IMR-90 (cell line): ENCODE results near the gene MAB21L4. TPM values are rescaled to one million over a fixed set of nuclear protein-coding genes. Genes with fewer than 3 reads are reported as not detected.

Source experiments
- ATAC-seq: fragments of 200-7000 bp; cut with Tn5 transposase; 2 replicates; pipeline ENCODE4 v1.9.1; 2020; ENCODE audit warnings: low read depth, mild to moderate bottlenecking, moderate library complexity
- BruUV-seq: library from RNA; stranded (reverse); fragments of 400-500 nt; replicated peaks from 2 replicates; lab custom pipeline; 2021; lab: Mats Ljungman, UMichigan
- CTCF ChIA-PET: fragments of 300-600 bp; formaldehyde crosslinking; extraction: SDS; loops from one replicate; lab custom pipeline; 2021; ENCODE audit warnings: antibody characterized with exemption; lab: Yijun Ruan, JAX
- POLR2A ChIA-PET: fragments of 300-600 bp; sonication (Branson Sonifier 250); formaldehyde crosslinking; loops from one replicate; lab custom pipeline; 2022; ENCODE audit warnings: antibody characterized with exemption; ENCODE audit not compliant: unreplicated experiment; lab: Charles Lee
- DNase-seq: peaks from one replicate; pipeline ENCODE4 v3.0.0; 2013
- H2AFZ ChIP-seq: replicated peaks from 2 replicates; pipeline ENCODE3; 2013; ENCODE audit warnings: low read length, mild to moderate bottlenecking; ENCODE audit not compliant: poor library complexity
- H2AK5ac ChIP-seq: 2 replicates; pipeline ENCODE4 v1.6.1; 2013; ENCODE audit warnings: low read depth, low read length, inconsistent platforms
- H2AK9ac ChIP-seq: replicated peaks from 2 replicates; pipeline ENCODE3; 2013; ENCODE audit warnings: mild to moderate bottlenecking, low read depth, low read length, moderate library complexity; ENCODE audit not compliant: poor library complexity
- H2BK120ac ChIP-seq: 2 replicates; pipeline ENCODE4 v1.6.1; 2013; ENCODE audit warnings: low read depth, low read length, inconsistent platforms
- H2BK15ac ChIP-seq: 3 replicates; pipeline ENCODE4 v1.6.1; 2013; ENCODE audit warnings: low read depth, low read length, inconsistent platforms
- H2BK20ac ChIP-seq: 2 replicates; pipeline ENCODE4 v1.6.1; 2013; ENCODE audit warnings: low read depth, mild to moderate bottlenecking, inconsistent platforms, low read length, moderate library complexity
- H2BK5ac ChIP-seq: 2 replicates; pipeline ENCODE4 v1.6.1; 2013; ENCODE audit warnings: mild to moderate bottlenecking, low read depth, low read length, inconsistent platforms; ENCODE audit not compliant: poor library complexity, severe bottlenecking
- H3K14ac ChIP-seq: replicated peaks from 2 replicates; pipeline ENCODE4 v1.6.1; 2013; ENCODE audit warnings: low read depth, low read length, inconsistent platforms
- H3K18ac ChIP-seq: 2 replicates; pipeline ENCODE4 v1.6.1; 2013; ENCODE audit warnings: low read depth, low read length, control low read depth
- H3K23ac ChIP-seq: 2 replicates; pipeline ENCODE4 v1.6.1; 2013; ENCODE audit warnings: low read depth, low read length, inconsistent platforms
- H3K27ac ChIP-seq: 2 replicates; pipeline ENCODE4 v1.5.1; 2013; ENCODE audit warnings: mild to moderate bottlenecking, control low read depth, low read length; ENCODE audit not compliant: insufficient read depth
- H3K27me3 ChIP-seq: 2 replicates; pipeline ENCODE4 v1.6.1; 2013; ENCODE audit warnings: low read length; ENCODE audit not compliant: control insufficient read depth, insufficient read depth
- H3K36me3 ChIP-seq: 2 replicates; pipeline ENCODE4 v1.6.1; 2013; ENCODE audit warnings: low read length, mixed read lengths; ENCODE audit not compliant: control insufficient read depth, insufficient read depth
- H3K4ac ChIP-seq: 2 replicates; pipeline ENCODE4 v1.6.1; 2013; ENCODE audit warnings: low read depth, low read length, inconsistent platforms
- H3K4me1 ChIP-seq: 2 replicates; pipeline ENCODE4 v1.6.1; 2013; ENCODE audit warnings: low read length, mixed read lengths; ENCODE audit not compliant: control insufficient read depth, insufficient read depth
- H3K4me2 ChIP-seq: 2 replicates; pipeline ENCODE4 v1.6.1; 2013; ENCODE audit warnings: low read depth, mild to moderate bottlenecking, control low read depth, low read length, moderate library complexity
- H3K4me3 ChIP-seq: 2 replicates; pipeline ENCODE4 v1.5.1; 2013; ENCODE audit warnings: low read depth, mild to moderate bottlenecking, control low read depth, low read length, moderate library complexity; ENCODE audit not compliant: insufficient read depth
- H3K56ac ChIP-seq: 2 replicates; pipeline ENCODE4 v1.6.1; 2013; ENCODE audit warnings: low read length, inconsistent platforms; ENCODE audit not compliant: insufficient read depth; ENCODE audit errors: extremely low read depth
- H3K79me1 ChIP-seq, 2 experiments: 2 replicates each; pipeline ENCODE4 v1.6.1; 2013; ENCODE audit warnings: low read length in 2 of 2, inconsistent platforms in 1 of 2, low read depth in 1 of 2
- H3K9ac ChIP-seq: 2 replicates; pipeline ENCODE4 v1.6.1; 2013; ENCODE audit warnings: low read depth, low read length, control low read depth
- H3K9me1 ChIP-seq: 2 replicates; pipeline ENCODE4 v1.6.1; 2013; ENCODE audit warnings: low read length, inconsistent platforms; ENCODE audit not compliant: insufficient read depth
- H3K9me3 ChIP-seq: 2 replicates; pipeline ENCODE4 v1.6.1; 2013; ENCODE audit warnings: low read length; ENCODE audit not compliant: control insufficient read depth, insufficient read depth
- H4K20me1 ChIP-seq: 2 replicates; pipeline ENCODE4 v1.6.1; 2013; ENCODE audit warnings: low read length, inconsistent platforms; ENCODE audit not compliant: insufficient read depth
- H4K5ac ChIP-seq: 2 replicates; pipeline ENCODE4 v1.6.1; 2013; ENCODE audit warnings: mild to moderate bottlenecking, low read depth, low read length, control low read depth
- H4K8ac ChIP-seq, 2 experiments: 2 replicates each; pipeline ENCODE4 v1.6.1; 2013; ENCODE audit warnings: low read depth in 2 of 2, low read length in 2 of 2, control low read depth in 1 of 2, inconsistent platforms in 1 of 2
- H4K91ac ChIP-seq: 2 replicates; pipeline ENCODE4 v1.6.1; 2013; ENCODE audit warnings: low read depth, low read length, inconsistent platforms; ENCODE audit not compliant: insufficient read depth
- BHLHE40 ChIP-seq: fragments of 150-350 bp; IDR thresholded peaks from 2 replicates; pipeline ENCODE4 v1.6.1; 2016; ENCODE audit warnings: mild to moderate bottlenecking, low read depth, low read length
- CEBPB ChIP-seq: IDR thresholded peaks from 2 replicates; pipeline ENCODE4 v1.6.1; 2012; ENCODE audit warnings: low read depth, low read length, improper control_type of control experiment
- POLR2A ChIP-seq: IDR thresholded peaks from 2 replicates; pipeline ENCODE4 v1.6.1; 2012; ENCODE audit warnings: mild to moderate bottlenecking, low read depth, low read length
- RFX5 ChIP-seq: IDR thresholded peaks from 2 replicates; pipeline ENCODE4 v1.8.0; 2012; ENCODE audit warnings: low read depth, mild to moderate bottlenecking, low read length, moderate library complexity
- SMC3 ChIP-seq: fragments of 150-350 bp; IDR thresholded peaks from 2 replicates; pipeline ENCODE4 v1.6.1; 2016; ENCODE audit warnings: low read depth, mild to moderate bottlenecking, antibody characterized with exemption, low read length, moderate library complexity
- WGBS, 2 experiments: methylation state at CpG; one replicate each; pipeline versions ENCODE4 v1.1.5 to v1.1.7; 2013; ENCODE audit warnings: missing lambda C conversion rate in 2 of 2; ENCODE audit not compliant: insufficient read length in 1 of 2; ENCODE audit errors: extremely low coverage in 2 of 2; 5-methylcytosine and 5-hydroxymethylcytosine counted together
- dilution Hi-C: fragments of 300-500 bp; cut with HindIII; formaldehyde crosslinking; loops from one replicate; pipeline ENCODE4 v1.14.3; 2018; ENCODE audit warnings: low sequenced_read_pairs; ENCODE audit not compliant: unreplicated experiment
- in situ Hi-C: fragments of 300-500 bp; cut with MboI; formaldehyde crosslinking; loops from 3 replicates; pipeline ENCODE4 v1.14.3; 2019; ENCODE audit warnings: low sequenced_read_pairs, inconsistent platforms, mixed read lengths
- intact Hi-C: fragments of 100-400 bp; cut with micrococcal nuclease; formaldehyde crosslinking; loops from 2 replicates; pipeline ENCODE4 v1.10.0; 2022
- polyA plus RNA-seq, 3 experiments: library from polyadenylated mRNA; depleted of rRNA; stranded (reverse); fragments of >200 nt; gene quantifications; 2 replicates each; pipeline ENCODE4 v1.2.3, GENCODE V29; 2012; ENCODE audit warnings: low replicate concordance in 1 of 3
- total RNA-seq: library from RNA; depleted of rRNA; stranded (reverse); fragments of >200 nt; gene quantifications from 2 replicates; pipeline ENCODE4 v1.2.3, GENCODE V29; 2012
- TF ChIP-seq, protein P1 (sequence below): conservative IDR thresholded peaks from 2 replicates; pipeline ENCODE4 v1.5.1; 2012; ENCODE audit warnings: mild to moderate bottlenecking, low read depth, low read length, improper control_type of control experiment

The MAB21L4 gene
- total and polyA plus RNA-seq, 2 of the 4 experiments (the other 2 are of a cell fraction) = not detected

DNA sequence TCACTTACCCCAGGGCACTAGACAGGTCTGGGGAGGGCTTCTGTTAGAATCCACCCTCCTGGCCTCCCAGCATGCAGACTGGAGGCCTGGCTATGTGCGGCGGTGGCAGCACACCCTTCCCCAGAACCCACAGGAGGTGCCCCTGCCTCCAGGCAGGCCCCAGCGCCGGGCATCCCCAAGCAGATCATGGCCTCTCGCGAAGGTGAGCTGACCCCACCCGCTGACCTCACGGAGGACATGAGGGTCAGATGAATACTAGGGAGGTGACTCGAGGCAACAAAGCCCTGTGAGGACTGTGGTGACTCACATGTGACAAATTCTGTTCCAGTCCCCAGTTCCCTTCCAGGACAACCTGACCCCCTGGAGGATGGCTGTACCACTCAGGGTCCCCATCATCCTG is 1.9 kb downstream of the MAB21L4 start:
- Histone ChIP-seq H3K79me1 (no peaks in the 10 kb centered on the region), H2AK5ac (no peak overlapping the region), H2BK120ac (no peak overlapping the region), H3K23ac (no peak overlapping the region), H4K20me1 (no peaks in the 10 kb centered on the region), H2BK5ac (no peak overlapping the region), H3K4ac (no peak overlapping the region), H3K18ac (no peak overlapping the region), H2AFZ (no peak overlapping the region), H3K27me3 (peaks cover 5% of the 10 kb centered on the region; the same call in 1 of the 2 replicates), H4K8ac (no peak overlapping the region), H3K9me1 (no peaks in the 10 kb centered on the region), H4K5ac (no peak overlapping the region), H3K4me2 (no peak overlapping the region), H3K36me3 (no peaks in the 10 kb centered on the region), H3K4me1 (no peaks in the 10 kb centered on the region; the same call in 1 of the 2 replicates), H4K91ac (no peak overlapping the region), H2AK9ac (no peak overlapping the region), H3K14ac (no peak overlapping the region), H3K9ac (no peak overlapping the region), H3K27ac (no peak overlapping the region), H3K4me3 (no peak overlapping the region), H2BK15ac (no peak overlapping the region), H3K56ac (no peak overlapping the region), H3K9me3 (no peaks in the 10 kb centered on the region), H2BK20ac (no peak overlapping the region)
- intact Hi-C loops (no loop called here), in situ Hi-C loops (no loop called here), dilution Hi-C loops (no loop called here)
- DNase-seq (no peak), ATAC-seq (no peak)
- ChIA-PET POLR2A (no interaction called here), CTCF (no interaction called here)
- no CpG with 5 or more reads among the region's 9 CpGs for WGBS, 2 experiments
- no TSS peak for BruUV-seq
- TF ChIP-seq BHLHE40 (no peak), SMC3 (no peak), RFX5 (no peak), CEBPB (no peak), POLR2A (no peak)
- TF ChIP-seq, protein P1, sequence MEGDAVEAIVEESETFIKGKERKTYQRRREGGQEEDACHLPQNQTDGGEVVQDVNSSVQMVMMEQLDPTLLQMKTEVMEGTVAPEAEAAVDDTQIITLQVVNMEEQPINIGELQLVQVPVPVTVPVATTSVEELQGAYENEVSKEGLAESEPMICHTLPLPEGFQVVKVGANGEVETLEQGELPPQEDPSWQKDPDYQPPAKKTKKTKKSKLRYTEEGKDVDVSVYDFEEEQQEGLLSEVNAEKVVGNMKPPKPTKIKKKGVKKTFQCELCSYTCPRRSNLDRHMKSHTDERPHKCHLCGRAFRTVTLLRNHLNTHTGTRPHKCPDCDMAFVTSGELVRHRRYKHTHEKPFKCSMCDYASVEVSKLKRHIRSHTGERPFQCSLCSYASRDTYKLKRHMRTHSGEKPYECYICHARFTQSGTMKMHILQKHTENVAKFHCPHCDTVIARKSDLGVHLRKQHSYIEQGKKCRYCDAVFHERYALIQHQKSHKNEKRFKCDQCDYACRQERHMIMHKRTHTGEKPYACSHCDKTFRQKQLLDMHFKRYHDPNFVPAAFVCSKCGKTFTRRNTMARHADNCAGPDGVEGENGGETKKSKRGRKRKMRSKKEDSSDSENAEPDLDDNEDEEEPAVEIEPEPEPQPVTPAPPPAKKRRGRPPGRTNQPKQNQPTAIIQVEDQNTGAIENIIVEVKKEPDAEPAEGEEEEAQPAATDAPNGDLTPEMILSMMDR = no peak
